Ishikawa (cell line): Measurements from ENCODE around the gene TOMM40.

Experiments
- CEBPB ChIP-seq: IDR thresholded peaks from 2 replicates; pipeline ENCODE4 v1.6.1; 2012
- CREB1 ChIP-seq: IDR thresholded peaks from 2 replicates; pipeline ENCODE4 v1.6.1; 2012; ENCODE audit warnings: low read depth
- EGR1 ChIP-seq: IDR thresholded peaks from 2 replicates; pipeline ENCODE4 v1.6.1; 2012
- EP300 ChIP-seq: IDR thresholded peaks from 2 replicates; pipeline ENCODE4 v1.6.1; 2012; ENCODE audit warnings: borderline replicate concordance
- FOXM1 ChIP-seq: IDR thresholded peaks from 2 replicates; pipeline ENCODE4 v1.6.1; 2012; ENCODE audit warnings: low read depth, borderline replicate concordance
- NFIC ChIP-seq: IDR thresholded peaks from 2 replicates; pipeline ENCODE4 v1.6.1; 2012
- RAD21 ChIP-seq: IDR thresholded peaks from 2 replicates; pipeline ENCODE4 v1.6.1; 2012; ENCODE audit warnings: low read depth
- TAF1 ChIP-seq: IDR thresholded peaks from 2 replicates; pipeline ENCODE4 v1.6.1; 2012; ENCODE audit warnings: low read depth, mild to moderate bottlenecking
- TCF12 ChIP-seq: IDR thresholded peaks from 2 replicates; pipeline ENCODE4 v1.6.1; 2012; ENCODE audit warnings: low read depth
- TEAD4 ChIP-seq: IDR thresholded peaks from 2 replicates; pipeline ENCODE4 v1.6.1; 2012
- YY1 ChIP-seq: IDR thresholded peaks from 2 replicates; pipeline ENCODE4 v1.6.1; 2012; ENCODE audit warnings: low read depth
- ZBTB7A ChIP-seq: IDR thresholded peaks from 2 replicates; pipeline ENCODE4 v1.6.1; 2012; ENCODE audit warnings: low read depth
- TF ChIP-seq, protein P1 (sequence below): IDR thresholded peaks from 2 replicates; pipeline ENCODE4 v1.6.1; 2012; ENCODE audit warnings: low read depth, mild to moderate bottlenecking
- TF ChIP-seq, protein P2 (sequence below): IDR thresholded peaks from 2 replicates; pipeline ENCODE4 v1.6.1; 2012
- TF ChIP-seq, protein P3 (sequence below): IDR thresholded peaks from 2 replicates; pipeline ENCODE4 v1.6.1; 2012

Gene TOMM40

DNA sequence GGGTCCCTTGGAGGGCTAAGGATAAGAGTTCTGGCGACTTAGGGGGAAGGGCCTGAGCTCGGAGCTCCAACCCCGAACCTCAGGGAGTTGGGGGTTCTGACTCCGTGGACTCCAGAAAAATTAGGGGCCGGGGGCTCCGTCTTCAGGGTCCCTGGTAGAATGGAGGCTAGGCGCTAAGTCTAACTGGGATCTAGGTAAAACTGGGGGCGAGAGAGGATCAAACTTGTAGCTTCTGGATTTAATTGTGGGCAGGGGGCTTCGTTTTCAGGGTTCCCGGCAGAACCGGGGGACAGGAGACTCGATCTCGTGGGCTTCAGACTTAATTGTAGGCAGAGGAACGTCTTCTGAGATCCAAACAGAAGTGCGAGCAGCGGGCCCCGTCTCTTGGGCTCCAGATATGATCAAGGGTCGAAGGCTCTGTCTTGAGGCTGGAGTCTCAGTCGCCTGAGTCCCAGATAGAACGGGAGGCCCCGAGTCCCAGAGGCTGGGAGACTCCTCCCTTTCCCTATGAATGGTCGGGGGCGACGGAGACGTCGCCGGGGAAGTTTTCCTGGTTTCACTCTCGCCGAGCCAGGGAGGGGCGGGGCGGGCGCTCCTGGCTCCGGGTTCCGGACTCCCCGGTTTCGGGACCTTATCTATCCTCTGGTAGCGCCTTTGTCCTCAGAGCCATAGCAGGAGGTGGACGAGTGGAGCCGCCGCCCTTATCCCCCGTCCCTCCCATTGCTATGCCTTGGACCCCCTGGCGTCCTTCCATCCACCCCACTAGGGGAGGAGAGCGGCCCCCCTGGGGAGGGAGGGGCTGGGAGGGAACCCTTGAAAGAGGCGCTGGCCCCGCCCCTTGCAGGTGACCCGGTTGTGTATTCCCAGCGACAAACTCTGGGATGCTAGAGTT lies 43.7 kb upstream of the TOMM40 start:
- TF ChIP-seq EGR1 (no peak), TEAD4 (no peak), ZBTB7A (no peak), TCF12 (no peak), RAD21 (no peak)

DNA sequence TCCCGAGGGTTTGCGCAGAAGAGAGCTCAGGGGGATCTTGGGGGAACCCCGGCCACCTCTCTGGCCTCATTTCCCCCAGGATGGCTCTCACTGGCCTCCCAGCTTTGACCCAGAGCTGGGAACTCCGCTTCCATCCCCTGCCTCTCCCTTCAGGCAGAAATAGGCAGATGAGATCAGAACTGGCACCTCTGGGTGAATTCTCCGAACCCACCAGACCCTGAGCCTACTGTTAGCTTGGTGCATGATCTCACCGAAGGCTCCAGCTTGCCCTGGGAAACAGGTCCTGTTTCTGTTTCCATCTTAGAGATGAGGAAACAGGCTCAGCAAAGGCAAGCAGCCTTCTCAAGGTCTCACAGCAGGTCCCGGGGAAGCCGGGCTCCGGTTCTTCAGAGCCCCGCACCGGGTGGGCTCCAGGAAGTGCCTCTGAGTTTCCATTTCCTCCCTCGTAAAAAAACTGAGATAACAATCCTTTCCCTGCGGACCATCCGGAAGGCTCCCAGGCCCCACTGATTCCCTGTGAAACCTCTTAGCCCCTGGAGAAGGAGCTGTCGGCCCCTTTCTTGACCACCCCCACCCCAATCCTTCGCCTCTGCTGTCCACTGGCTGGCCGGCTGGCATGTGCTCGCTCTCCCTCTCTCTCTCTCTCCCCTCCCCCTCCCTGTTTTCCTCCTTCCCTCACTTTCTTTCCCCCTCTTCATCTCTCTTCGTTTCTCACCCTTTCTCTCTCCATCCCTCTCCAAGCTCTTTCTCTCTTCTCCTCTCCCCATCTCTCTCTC lies 42.8 kb upstream of the TOMM40 start:
- TF ChIP-seq TAF1: no peak
- no peak for TF ChIP-seq FOXM1
- no peak for TF ChIP-seq CREB1
- TF ChIP-seq, protein P1, sequence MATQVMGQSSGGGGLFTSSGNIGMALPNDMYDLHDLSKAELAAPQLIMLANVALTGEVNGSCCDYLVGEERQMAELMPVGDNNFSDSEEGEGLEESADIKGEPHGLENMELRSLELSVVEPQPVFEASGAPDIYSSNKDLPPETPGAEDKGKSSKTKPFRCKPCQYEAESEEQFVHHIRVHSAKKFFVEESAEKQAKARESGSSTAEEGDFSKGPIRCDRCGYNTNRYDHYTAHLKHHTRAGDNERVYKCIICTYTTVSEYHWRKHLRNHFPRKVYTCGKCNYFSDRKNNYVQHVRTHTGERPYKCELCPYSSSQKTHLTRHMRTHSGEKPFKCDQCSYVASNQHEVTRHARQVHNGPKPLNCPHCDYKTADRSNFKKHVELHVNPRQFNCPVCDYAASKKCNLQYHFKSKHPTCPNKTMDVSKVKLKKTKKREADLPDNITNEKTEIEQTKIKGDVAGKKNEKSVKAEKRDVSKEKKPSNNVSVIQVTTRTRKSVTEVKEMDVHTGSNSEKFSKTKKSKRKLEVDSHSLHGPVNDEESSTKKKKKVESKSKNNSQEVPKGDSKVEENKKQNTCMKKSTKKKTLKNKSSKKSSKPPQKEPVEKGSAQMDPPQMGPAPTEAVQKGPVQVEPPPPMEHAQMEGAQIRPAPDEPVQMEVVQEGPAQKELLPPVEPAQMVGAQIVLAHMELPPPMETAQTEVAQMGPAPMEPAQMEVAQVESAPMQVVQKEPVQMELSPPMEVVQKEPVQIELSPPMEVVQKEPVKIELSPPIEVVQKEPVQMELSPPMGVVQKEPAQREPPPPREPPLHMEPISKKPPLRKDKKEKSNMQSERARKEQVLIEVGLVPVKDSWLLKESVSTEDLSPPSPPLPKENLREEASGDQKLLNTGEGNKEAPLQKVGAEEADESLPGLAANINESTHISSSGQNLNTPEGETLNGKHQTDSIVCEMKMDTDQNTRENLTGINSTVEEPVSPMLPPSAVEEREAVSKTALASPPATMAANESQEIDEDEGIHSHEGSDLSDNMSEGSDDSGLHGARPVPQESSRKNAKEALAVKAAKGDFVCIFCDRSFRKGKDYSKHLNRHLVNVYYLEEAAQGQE: no peak
- TF ChIP-seq EP300: no peak
- no peak for TF ChIP-seq YY1
- TF ChIP-seq, protein P2, sequence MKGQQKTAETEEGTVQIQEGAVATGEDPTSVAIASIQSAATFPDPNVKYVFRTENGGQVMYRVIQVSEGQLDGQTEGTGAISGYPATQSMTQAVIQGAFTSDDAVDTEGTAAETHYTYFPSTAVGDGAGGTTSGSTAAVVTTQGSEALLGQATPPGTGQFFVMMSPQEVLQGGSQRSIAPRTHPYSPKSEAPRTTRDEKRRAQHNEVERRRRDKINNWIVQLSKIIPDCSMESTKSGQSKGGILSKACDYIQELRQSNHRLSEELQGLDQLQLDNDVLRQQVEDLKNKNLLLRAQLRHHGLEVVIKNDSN: no peak
- no peak for TF ChIP-seq TEAD4
- no peak for TF ChIP-seq ZBTB7A
- TF ChIP-seq, protein P3, sequence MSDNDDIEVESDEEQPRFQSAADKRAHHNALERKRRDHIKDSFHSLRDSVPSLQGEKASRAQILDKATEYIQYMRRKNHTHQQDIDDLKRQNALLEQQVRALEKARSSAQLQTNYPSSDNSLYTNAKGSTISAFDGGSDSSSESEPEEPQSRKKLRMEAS: no peak
- TF ChIP-seq CEBPB: no peak
- TF ChIP-seq NFIC: no peak
- no peak for TF ChIP-seq EGR1
- no peak for TF ChIP-seq TCF12
- no peak for TF ChIP-seq RAD21

DNA sequence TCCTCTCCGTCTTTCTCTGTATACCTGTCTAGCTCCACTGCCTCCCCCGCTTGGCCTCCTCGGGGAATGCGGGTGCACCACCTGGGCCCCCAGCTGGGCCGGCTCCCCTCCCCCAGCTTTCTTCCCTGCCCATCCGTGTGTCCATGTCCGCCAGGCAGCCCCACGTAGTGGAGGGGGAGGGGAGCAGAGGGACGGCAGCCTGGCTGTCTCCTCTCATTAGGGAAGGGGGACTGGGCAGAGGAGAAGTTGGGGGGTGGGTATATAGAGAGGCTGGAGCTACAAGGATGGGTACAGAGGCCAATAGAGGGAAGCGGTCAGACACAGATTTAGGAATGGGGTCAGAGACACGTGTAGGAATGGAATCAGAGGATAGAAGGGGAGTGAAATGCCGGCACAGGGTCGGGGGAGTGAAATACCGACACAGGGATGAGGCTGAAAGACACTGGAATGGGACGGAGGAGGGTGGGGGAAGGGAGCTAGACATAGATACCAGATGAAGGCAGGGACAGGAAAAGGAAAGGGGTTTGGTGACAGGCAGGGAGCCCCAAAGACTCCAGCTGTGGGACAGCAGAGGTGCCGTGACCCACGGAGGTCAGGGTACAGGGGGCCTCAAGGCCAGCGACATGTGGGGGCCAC lies 42.1 kb upstream of the TOMM40 start:
- TF ChIP-seq TCF12 (no peak), TEAD4 (no peak), ZBTB7A (no peak), NFIC (no peak), CREB1 (no peak), FOXM1 (no peak), EP300 (no peak), TAF1 (no peak), RAD21 (no peak)
- TF ChIP-seq, protein P2: no peak
- TF ChIP-seq, protein P1: no peak
- TF ChIP-seq, protein P3: no peak

DNA sequence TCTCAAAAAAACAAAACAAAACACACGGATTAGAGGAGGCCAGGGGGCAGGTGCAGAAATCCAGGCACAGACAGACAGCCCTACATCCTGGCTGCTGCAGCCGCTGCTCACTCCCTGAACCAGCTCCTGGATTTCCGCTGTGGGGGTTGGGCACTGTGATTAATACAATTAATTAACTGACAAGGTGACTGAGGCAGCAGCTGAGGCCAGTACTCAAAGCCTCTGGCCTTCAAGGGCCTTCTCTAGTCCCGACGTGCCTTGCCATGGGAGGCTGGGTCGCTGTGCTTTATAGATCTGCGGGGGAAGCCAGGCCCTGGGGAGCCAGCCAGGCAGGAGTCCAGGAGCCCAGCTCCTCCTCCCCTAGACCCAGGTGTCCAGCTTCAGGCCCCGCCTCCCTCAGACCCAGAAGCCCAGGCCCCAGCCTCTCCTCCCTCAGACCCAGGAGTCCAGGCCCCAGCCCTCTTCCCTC lies 40.4 kb upstream of the TOMM40 start:
- no peak for TF ChIP-seq NFIC
- TF ChIP-seq, protein P3: no peak
- TF ChIP-seq FOXM1: no peak
- TF ChIP-seq EP300: no peak
- no peak for TF ChIP-seq TAF1
- no peak for TF ChIP-seq TEAD4
- no peak for TF ChIP-seq CREB1
- no peak for TF ChIP-seq ZBTB7A
- TF ChIP-seq, protein P1: no peak
- TF ChIP-seq, protein P2: no peak
- no peak for TF ChIP-seq EGR1
- TF ChIP-seq CEBPB: no peak
- no peak for TF ChIP-seq TCF12
- TF ChIP-seq YY1: no peak
